Measurements from ENCODE around the gene BRD8. TPM values are rescaled to one million over a fixed set of nuclear protein-coding genes. Genes with fewer than 3 reads are reported as not detected.

Gene BRD8
- total and polyA plus RNA-seq, 9 of the 15 experiments (the other 6 are each of a cell fraction or from before 2014, with no cell fraction given) = 54.6 to 163 (median 87.0) TPM

DNA sequence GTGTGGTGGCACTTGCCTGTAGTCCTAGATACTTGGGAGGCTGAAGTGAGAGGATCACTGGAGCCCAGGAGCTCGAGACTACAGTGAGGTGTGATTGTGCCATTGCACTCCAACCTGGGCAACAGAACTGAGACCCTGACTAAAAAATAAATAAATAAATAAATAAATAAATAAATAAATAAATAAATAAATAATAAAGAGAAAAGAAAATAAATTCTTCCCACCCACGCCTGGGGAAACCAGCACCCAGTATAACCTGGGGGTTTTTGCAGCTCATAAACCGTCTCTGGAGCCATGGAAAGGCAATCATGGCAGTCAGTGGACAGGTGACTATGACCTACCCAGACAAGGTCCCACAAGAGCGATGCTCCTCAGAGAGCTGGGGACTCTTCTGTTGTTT is 86.7 kb downstream of the BRD8 start:
- H3K4me1 ChIP-seq (replicated peaks in 1 of 2; ENCODE audit: control insufficient read depth in 2 of 2, insufficient read depth in 2 of 2, low read length in 2 of 2) = no peaks in the 10 kb centered on the region
- intact Hi-C loops (cut with micrococcal nuclease) = no loop called here
- ChIA-PET POLR2A (interaction anchor here (1.3 to 2.0 kb wide), 3 partner anchors 9 to 53 kb away, joined by 3 to 10 read pairs (median 5); no protein-coding TSS in a partner anchor), CTCF (ENCODE audit: low intra/inter-chr PET ratio) (no interaction called here)
- in situ Hi-C loops (cut with MboI) = no loop called here
- H3K9me3 ChIP-seq (replicated peaks; ENCODE audit: control insufficient read depth, insufficient read depth, low read depth, low read length) = no peaks in the 10 kb centered on the region
- no peak for DNase-seq (ENCODE audit: extremely low read depth in 1 of 4, low spot score in 3 of 4)
- WGBS (ENCODE audit: insufficient coverage, low coverage, missing lambda C conversion rate) = 0% methylated on average over 4 of the region's 4 CpGs
- ATAC-seq = no peak
- no peak for TF ChIP-seq ZNF146 (CRISPR knock-in tag; IDR thresholded peaks at IDR 0.05; ENCODE audit: unreplicated experiment)
- TF ChIP-seq ZC3H11A (IDR thresholded peaks at IDR 0.05; ENCODE audit: low read depth, low read length) = peak; percentile 64; the same call in 1 of the 2 replicates
- TF ChIP-seq, protein P1, sequence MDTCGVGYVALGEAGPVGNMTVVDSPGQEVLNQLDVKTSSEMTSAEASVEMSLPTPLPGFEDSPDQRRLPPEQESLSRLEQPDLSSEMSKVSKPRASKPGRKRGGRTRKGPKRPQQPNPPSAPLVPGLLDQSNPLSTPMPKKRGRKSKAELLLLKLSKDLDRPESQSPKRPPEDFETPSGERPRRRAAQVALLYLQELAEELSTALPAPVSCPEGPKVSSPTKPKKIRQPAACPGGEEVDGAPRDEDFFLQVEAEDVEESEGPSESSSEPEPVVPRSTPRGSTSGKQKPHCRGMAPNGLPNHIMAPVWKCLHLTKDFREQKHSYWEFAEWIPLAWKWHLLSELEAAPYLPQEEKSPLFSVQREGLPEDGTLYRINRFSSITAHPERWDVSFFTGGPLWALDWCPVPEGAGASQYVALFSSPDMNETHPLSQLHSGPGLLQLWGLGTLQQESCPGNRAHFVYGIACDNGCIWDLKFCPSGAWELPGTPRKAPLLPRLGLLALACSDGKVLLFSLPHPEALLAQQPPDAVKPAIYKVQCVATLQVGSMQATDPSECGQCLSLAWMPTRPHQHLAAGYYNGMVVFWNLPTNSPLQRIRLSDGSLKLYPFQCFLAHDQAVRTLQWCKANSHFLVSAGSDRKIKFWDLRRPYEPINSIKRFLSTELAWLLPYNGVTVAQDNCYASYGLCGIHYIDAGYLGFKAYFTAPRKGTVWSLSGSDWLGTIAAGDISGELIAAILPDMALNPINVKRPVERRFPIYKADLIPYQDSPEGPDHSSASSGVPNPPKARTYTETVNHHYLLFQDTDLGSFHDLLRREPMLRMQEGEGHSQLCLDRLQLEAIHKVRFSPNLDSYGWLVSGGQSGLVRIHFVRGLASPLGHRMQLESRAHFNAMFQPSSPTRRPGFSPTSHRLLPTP (IDR thresholded peaks at IDR 0.05; ENCODE audit: borderline replicate concordance, extremely low read depth, insufficient read length) = no peak
- TF ChIP-seq NFIC (IDR thresholded peaks at IDR 0.05) = no peak
- TF ChIP-seq FOXJ3 (CRISPR knock-in tag; IDR thresholded peaks at IDR 0.05) = no peak
- TF ChIP-seq, protein P2, sequence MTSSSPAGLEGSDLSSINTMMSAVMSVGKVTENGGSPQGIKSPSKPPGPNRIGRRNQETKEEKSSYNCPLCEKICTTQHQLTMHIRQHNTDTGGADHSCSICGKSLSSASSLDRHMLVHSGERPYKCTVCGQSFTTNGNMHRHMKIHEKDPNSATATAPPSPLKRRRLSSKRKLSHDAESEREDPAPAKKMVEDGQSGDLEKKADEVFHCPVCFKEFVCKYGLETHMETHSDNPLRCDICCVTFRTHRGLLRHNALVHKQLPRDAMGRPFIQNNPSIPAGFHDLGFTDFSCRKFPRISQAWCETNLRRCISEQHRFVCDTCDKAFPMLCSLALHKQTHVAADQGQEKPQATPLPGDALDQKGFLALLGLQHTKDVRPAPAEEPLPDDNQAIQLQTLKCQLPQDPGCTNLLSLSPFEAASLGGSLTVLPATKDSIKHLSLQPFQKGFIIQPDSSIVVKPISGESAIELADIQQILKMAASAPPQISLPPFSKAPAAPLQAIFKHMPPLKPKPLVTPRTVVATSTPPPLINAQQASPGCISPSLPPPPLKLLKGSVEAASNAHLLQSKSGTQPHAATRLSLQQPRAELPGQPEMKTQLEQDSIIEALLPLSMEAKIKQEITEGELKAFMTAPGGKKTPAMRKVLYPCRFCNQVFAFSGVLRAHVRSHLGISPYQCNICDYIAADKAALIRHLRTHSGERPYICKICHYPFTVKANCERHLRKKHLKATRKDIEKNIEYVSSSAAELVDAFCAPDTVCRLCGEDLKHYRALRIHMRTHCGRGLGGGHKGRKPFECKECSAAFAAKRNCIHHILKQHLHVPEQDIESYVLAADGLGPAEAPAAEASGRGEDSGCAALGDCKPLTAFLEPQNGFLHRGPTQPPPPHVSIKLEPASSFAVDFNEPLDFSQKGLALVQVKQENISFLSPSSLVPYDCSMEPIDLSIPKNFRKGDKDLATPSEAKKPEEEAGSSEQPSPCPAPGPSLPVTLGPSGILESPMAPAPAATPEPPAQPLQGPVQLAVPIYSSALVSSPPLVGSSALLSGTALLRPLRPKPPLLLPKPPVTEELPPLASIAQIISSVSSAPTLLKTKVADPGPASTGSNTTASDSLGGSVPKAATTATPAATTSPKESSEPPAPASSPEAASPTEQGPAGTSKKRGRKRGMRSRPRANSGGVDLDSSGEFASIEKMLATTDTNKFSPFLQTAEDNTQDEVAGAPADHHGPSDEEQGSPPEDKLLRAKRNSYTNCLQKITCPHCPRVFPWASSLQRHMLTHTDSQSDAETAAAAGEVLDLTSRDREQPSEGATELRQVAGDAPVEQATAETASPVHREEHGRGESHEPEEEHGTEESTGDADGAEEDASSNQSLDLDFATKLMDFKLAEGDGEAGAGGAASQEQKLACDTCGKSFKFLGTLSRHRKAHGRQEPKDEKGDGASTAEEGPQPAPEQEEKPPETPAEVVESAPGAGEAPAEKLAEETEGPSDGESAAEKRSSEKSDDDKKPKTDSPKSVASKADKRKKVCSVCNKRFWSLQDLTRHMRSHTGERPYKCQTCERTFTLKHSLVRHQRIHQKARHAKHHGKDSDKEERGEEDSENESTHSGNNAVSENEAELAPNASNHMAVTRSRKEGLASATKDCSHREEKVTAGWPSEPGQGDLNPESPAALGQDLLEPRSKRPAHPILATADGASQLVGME (CRISPR knock-in tag; IDR thresholded peaks at IDR 0.05) = no peak
- TF ChIP-seq TEAD2 (tag; IDR thresholded peaks at IDR 0.05) = no peak
- no peak for TF ChIP-seq PURB (CRISPR knock-in tag; IDR thresholded peaks at IDR 0.05; ENCODE audit: low read depth)
- no peak overlapping the region for H3K9ac ChIP-seq (ENCODE audit: insufficient read depth in 1 of 2, low read depth in 2 of 2, low read length in 2 of 2)
- no peak for FAIRE-seq
- BruUV-seq (replicated peaks) = no TSS peak
- H3K9me1 ChIP-seq (ENCODE audit: control insufficient read depth, insufficient read depth, low read length) = no peaks in the 10 kb centered on the region
- H3K4me2 ChIP-seq (ENCODE audit: insufficient read depth, low read length) = no peak overlapping the region
- no peaks in the 10 kb centered on the region for H3K36me3 ChIP-seq (ENCODE audit: control insufficient read depth, insufficient read depth, low read length)
- H3K27me3 ChIP-seq (ENCODE audit: control insufficient read depth in 2 of 2, insufficient read depth in 2 of 2, low read length in 2 of 2) = peaks cover 30 to 42% of the 10 kb centered on the region in 2 experiments
- no peaks in the 10 kb centered on the region for H3K79me2 ChIP-seq (ENCODE audit: control insufficient read depth, insufficient read depth, low read length)
- no peak overlapping the region for H2AFZ ChIP-seq (ENCODE audit: low read depth, low read length)
- peaks cover 5% of the 10 kb centered on the region; the same call in 1 of the 2 replicates for H4K20me1 ChIP-seq (replicated peaks; ENCODE audit: control insufficient read depth, insufficient read depth, low read length)
- H3K4me3 ChIP-seq = no peak overlapping the region
- H3K27ac ChIP-seq (ENCODE audit: extremely low read depth, low read depth, low read length) = no peak overlapping the region

Measured in K562 (cell line).